K562 (cell line): Measurements from ENCODE around the gene GFOD1. TPM values are rescaled to one million over a fixed set of nuclear protein-coding genes. Genes with fewer than 3 reads are reported as not detected.

Source experiments
- ATAC-seq: fragments of 200-7000 bp; cut with Tn5 transposase; 3 replicates; pipeline ENCODE4 v1.9.1; 2020; ENCODE audit warnings: moderate library complexity
- BruUV-seq: library from RNA; stranded (reverse); fragments of 400-500 nt; replicated peaks from 2 replicates; lab custom pipeline; 2021; lab: Mats Ljungman, UMichigan
- CTCF ChIA-PET: fragments of 300-600 bp; formaldehyde crosslinking; extraction: SDS; loops from one replicate; lab custom pipeline; 2021; ENCODE audit warnings: low intra/inter-chr PET ratio; lab: Yijun Ruan, JAX
- POLR2A ChIA-PET: fragments of 300-600, 350-650 bp; sonication (Branson Sonifier 250); formaldehyde crosslinking; extraction: SDS; loops from one replicate; lab custom pipeline; 2021; ENCODE audit warnings: antibody characterized with exemption, inconsistent platforms; lab: Yijun Ruan, JAX
- DNase-seq, 4 experiments: peaks; one replicate each; pipeline versions ENCODE4 v3.0.0 to v3.0.0-alpha.2; 2011 to 2018; ENCODE audit warnings: low spot score in 3 of 4, mixed read lengths in 3 of 4; ENCODE audit errors: extremely low read depth in 1 of 4
- FAIRE-seq: peaks from 2 replicates; lab custom pipeline; 2011; peaks lifted over from hg19 to GRCh38; lab: Jason Lieb, UNC
- H2AFZ ChIP-seq: 2 replicates; pipeline ENCODE4 v1.6.0; 2011; ENCODE audit warnings: low read depth, low read length, control low read depth, inconsistent platforms
- H3K27ac ChIP-seq: fragments of 200-600 bp; 3 replicates; pipeline ENCODE4 v1.8.0; 2011; ENCODE audit warnings: low read depth, mild to moderate bottlenecking, control low read depth, inconsistent platforms, low read length, moderate library complexity, mixed read lengths; ENCODE audit errors: extremely low read depth
- H3K27me3 ChIP-seq, 2 experiments: fragments of 300-600 bp in 1 of 2; 2 replicates in 1 of 2; 3 replicates in 1 of 2; pipeline versions ENCODE4 v1.6.0 to v1.8.0; 2011; ENCODE audit warnings: inconsistent platforms in 2 of 2, low read length in 2 of 2, mild to moderate bottlenecking in 1 of 2, mixed read lengths in 1 of 2, moderate library complexity in 1 of 2; ENCODE audit not compliant: control insufficient read depth in 2 of 2, insufficient read depth in 2 of 2
- H3K36me3 ChIP-seq: fragments of 300-600 bp; 3 replicates; pipeline ENCODE4 v1.8.0; 2011; ENCODE audit warnings: mild to moderate bottlenecking, low read length, inconsistent platforms; ENCODE audit not compliant: control insufficient read depth, insufficient read depth
- H3K4me1 ChIP-seq, 2 experiments: fragments of 200-600 bp in 1 of 2; replicated peaks in 1 of 2; 2 replicates in 1 of 2; 3 replicates in 1 of 2; pipeline versions ENCODE4 v1.5.1 to v1.8.0; 2011; ENCODE audit warnings: inconsistent platforms in 2 of 2, low read length in 2 of 2, mild to moderate bottlenecking in 1 of 2, mixed read lengths in 1 of 2, moderate library complexity in 1 of 2; ENCODE audit not compliant: control insufficient read depth in 2 of 2, insufficient read depth in 2 of 2
- H3K4me2 ChIP-seq: 2 replicates; pipeline ENCODE4 v1.6.1; 2011; ENCODE audit warnings: low read length, control low read depth, inconsistent platforms, mixed read lengths; ENCODE audit not compliant: insufficient read depth
- H3K4me3 ChIP-seq: fragments of 200-600 bp; sonication (generic), shearing (Covaris generic); 2 replicates; pipeline ENCODE4 v1.5.1; 2016; ENCODE audit warnings: control low read depth, inconsistent platforms
- H3K79me2 ChIP-seq: fragments of 200-600 bp; 3 replicates; pipeline ENCODE4 v1.8.0; 2011; ENCODE audit warnings: low read length, inconsistent platforms; ENCODE audit not compliant: control insufficient read depth, insufficient read depth
- H3K9ac ChIP-seq, 2 experiments: 2 replicates each; pipeline versions ENCODE4 v1.6.0 to v1.6.1; 2011; ENCODE audit warnings: low read depth in 2 of 2, low read length in 2 of 2, control low read depth in 1 of 2, inconsistent platforms in 1 of 2, mild to moderate bottlenecking in 1 of 2, mixed read lengths in 1 of 2; ENCODE audit not compliant: insufficient read depth in 1 of 2
- H3K9me1 ChIP-seq: one replicate; pipeline ENCODE4 v1.6.0; 2011; ENCODE audit warnings: inconsistent platforms, mild to moderate bottlenecking, low read length, moderate library complexity; ENCODE audit not compliant: control insufficient read depth, insufficient read depth
- H3K9me3 ChIP-seq: replicated peaks from 2 replicates; pipeline ENCODE4 v1.5.1; 2011; ENCODE audit warnings: low read depth, low read length, inconsistent platforms; ENCODE audit not compliant: control insufficient read depth, insufficient read depth
- H4K20me1 ChIP-seq: replicated peaks from 2 replicates; pipeline ENCODE4 v1.6.1; 2011; ENCODE audit warnings: low read length, inconsistent platforms, mixed read lengths; ENCODE audit not compliant: control insufficient read depth, insufficient read depth
- CEBPZ ChIP-seq: fragments of 150-350 bp; IDR thresholded peaks from 2 replicates; pipeline ENCODE4 v1.6.1; 2014; ENCODE audit warnings: low read depth, mild to moderate bottlenecking, low read length, borderline replicate concordance
- EHMT2 ChIP-seq: fragments of 450-650 bp; IDR thresholded peaks from 2 replicates; pipeline ENCODE4 v1.6.1; 2018; ENCODE audit warnings: antibody characterized with exemption
- ETV1 ChIP-seq: fragments of 450-650 bp; conservative IDR thresholded peaks from 2 replicates; pipeline ENCODE4 v1.6.1; 2016; ENCODE audit warnings: missing genetic modification characterization, control low read depth, low read depth, missing compliant biosample characterization
- FOXK1 ChIP-seq: sonication (generic); formaldehyde crosslinking; IDR thresholded peaks from 2 replicates; pipeline ENCODE4 v1.8.0; 2022; ENCODE audit warnings: missing genetic modification reagents, mild to moderate bottlenecking, borderline replicate concordance
- ILK ChIP-seq: fragments of 450-650 bp; IDR thresholded peaks from 2 replicates; pipeline ENCODE4 v1.6.1; 2016; ENCODE audit warnings: missing genetic modification characterization, low read depth, mild to moderate bottlenecking, missing compliant biosample characterization, moderate library complexity, borderline replicate concordance
- NCOR1 ChIP-seq: fragments of 450-650 bp; IDR thresholded peaks from 2 replicates; pipeline ENCODE4 v1.6.1; 2016; ENCODE audit warnings: mild to moderate bottlenecking, moderate library complexity
- NR0B1 ChIP-seq: fragments of 450-650 bp; IDR thresholded peaks from one replicate; pipeline ENCODE4 v1.6.1; 2018; ENCODE audit warnings: mild to moderate bottlenecking, moderate library complexity; ENCODE audit not compliant: partially characterized antibody
- RBM25 ChIP-seq: fragments of 200-400 bp; formaldehyde crosslinking; IDR thresholded peaks from 2 replicates; pipeline ENCODE4 v1.6.1; 2018; ENCODE audit warnings: low read length, low read depth, moderate library complexity; ENCODE audit not compliant: severe bottlenecking
- STAT5B ChIP-seq: fragments of 250-450 bp; sonication (Bioruptor Pico); IDR thresholded peaks from 2 replicates; pipeline ENCODE4 v1.8.0; 2021; ENCODE audit warnings: mild to moderate bottlenecking, inconsistent platforms
- ZBTB9 ChIP-seq: fragments of 450-650 bp; formaldehyde crosslinking; IDR thresholded peaks from 2 replicates; pipeline ENCODE4 v1.4.0; 2020; ENCODE audit warnings: mild to moderate bottlenecking, moderate library complexity
- ZC3H8 ChIP-seq: fragments of 450-650 bp; IDR thresholded peaks from 2 replicates; pipeline ENCODE4 v1.6.1; 2017
- ZNF121 ChIP-seq: sonication (generic); formaldehyde crosslinking; conservative IDR thresholded peaks from 2 replicates; pipeline ENCODE4 v1.8.0; 2022; ENCODE audit warnings: missing genetic modification reagents
- ZNF165 ChIP-seq: fragments of 250-450 bp; sonication (Bioruptor Pico); IDR thresholded peaks from 2 replicates; pipeline ENCODE4 v1.4.0; 2020; ENCODE audit warnings: borderline replicate concordance
- WGBS: fragments of 100-300 bp; shearing (Covaris generic); methylation state at CpG from one replicate; pipeline ENCODE4 v1.1.6; 2016; ENCODE audit warnings: low coverage, mixed read lengths; ENCODE audit not compliant: insufficient coverage; ENCODE audit errors: missing lambda C conversion rate; 5-methylcytosine and 5-hydroxymethylcytosine counted together
- in situ Hi-C: fragments of 300-500 bp; cut with MboI; formaldehyde crosslinking; loops from 4 replicates; pipeline ENCODE4 v1.15.0; 2018; ENCODE audit warnings: inconsistent platforms, mixed read lengths
- intact Hi-C: fragments of 100-400 bp; cut with micrococcal nuclease; formaldehyde crosslinking; loops from 2 replicates; pipeline ENCODE4 v1.14.2; 2022
- polyA plus RNA-seq, 8 experiments: library from polyadenylated mRNA; depleted of rRNA in 4 of 8; stranded (reverse) in 5 of 8; unstranded in 3 of 8; fragments of >200 nt; fragmentation: Nextera tagmentation in 2 of 8; fragmentation: Illumina TruSeq in 1 of 8; extraction: Ambion mirVana in 2 of 8; extraction: Trizol in 1 of 8; gene quantifications; 2 replicates each; pipeline versions ENCODE4 v1.2.1 to v1.2.3, GENCODE V29; 2011 to 2014; ENCODE audit warnings: inconsistent platforms in 1 of 8, missing spikeins in 1 of 8
- total RNA-seq, 7 experiments: library from RNA; depleted of rRNA in 6 of 7; stranded (reverse); fragments of >200 nt in 6 of 7; fragmentation: Illumina TruSeq in 2 of 7; extraction: Trizol in 2 of 7; gene quantifications; 2 replicates each; pipeline versions ENCODE4 v1.2.1 to v1.2.3, GENCODE V29; 2011 to 2021; ENCODE audit warnings: low replicate concordance in 1 of 7

GFOD1 gene
- total and polyA plus RNA-seq, 9 of the 15 experiments (the other 6 are each of a cell fraction or from before 2014, with no cell fraction given), result 3.8 to 12.0 (median 8.2) TPM

GRCh38 chr6:13493147-13493546, 5.7 kb upstream of the GFOD1 start:
- Histone ChIP-seq H3K27ac (no peak overlapping the region), H2AFZ (no peak overlapping the region), H3K9me1 (no peaks in the 10 kb centered on the region), H3K4me2 (no peak overlapping the region), H3K27me3 (peaks cover 0 to 6% of the 10 kb centered on the region in 2 experiments; a peak in 1 of 5 replicates), H3K4me3 (no peak overlapping the region), H3K4me1 (peaks cover 0 to 5% of the 10 kb centered on the region in 2 experiments; a peak in 2 of 5 replicates), H3K36me3 (no peaks in the 10 kb centered on the region), H4K20me1 (no peaks in the 10 kb centered on the region), H3K79me2 (no peaks in the 10 kb centered on the region), H3K9me3 (no peaks in the 10 kb centered on the region), H3K9ac (no peak overlapping the region)
- ChIA-PET CTCF (no interaction called here), POLR2A (no interaction called here)
- TF ChIP-seq ZNF165 (no peak), EHMT2 (no peak), RBM25 (peak; percentile 23), CEBPZ (no peak), ZNF121 (CRISPR knock-in tag) (peak; percentile 62), NCOR1 (no peak), ETV1 (tag) (no peak), STAT5B (CRISPR knock-in tag) (no peak), NR0B1 (no peak), ILK (tag) (no peak), ZC3H8 (no peak), FOXK1 (CRISPR knock-in tag) (no peak), ZBTB9 (CRISPR knock-in tag) (no peak)
- no peak for FAIRE-seq
- DNase-seq, result no peak
- intact Hi-C loops (no loop called here), in situ Hi-C loops (no loop called here)
- no peak for ATAC-seq
- WGBS, result 36% methylated on average over 3 of the region's 3 CpGs
- no TSS peak for BruUV-seq
